HG02623 (cell line): Measurements from ENCODE around the gene RBFA.

Source experiments
- ATAC-seq: cut with Tn5 transposase; IDR thresholded peaks from one replicate; pipeline ENCODE4 v1.9.1; 2021; ENCODE audit warnings: moderate library complexity; ENCODE audit not compliant: unreplicated experiment

The RBFA gene

DNA sequence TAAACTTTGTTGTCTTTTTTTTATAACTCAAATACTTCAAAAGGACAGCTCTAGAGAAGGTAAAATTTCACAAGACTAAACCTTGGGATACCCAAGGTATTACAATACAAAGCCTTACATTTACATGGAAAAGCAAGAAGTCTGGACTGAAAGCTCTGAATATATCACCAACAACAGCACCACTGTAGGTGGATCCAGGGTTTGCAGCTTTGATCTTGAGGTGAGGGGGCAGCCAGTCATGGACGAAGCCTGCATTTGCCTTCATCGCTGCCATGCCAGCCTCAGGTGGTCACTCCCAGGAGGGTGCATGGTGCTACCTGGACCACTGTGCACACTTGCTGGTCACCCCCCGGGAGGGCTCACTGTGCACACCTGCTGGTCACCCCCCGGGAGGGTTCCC, 36.6 kb downstream of the RBFA start:
- no peak for ATAC-seq

DNA sequence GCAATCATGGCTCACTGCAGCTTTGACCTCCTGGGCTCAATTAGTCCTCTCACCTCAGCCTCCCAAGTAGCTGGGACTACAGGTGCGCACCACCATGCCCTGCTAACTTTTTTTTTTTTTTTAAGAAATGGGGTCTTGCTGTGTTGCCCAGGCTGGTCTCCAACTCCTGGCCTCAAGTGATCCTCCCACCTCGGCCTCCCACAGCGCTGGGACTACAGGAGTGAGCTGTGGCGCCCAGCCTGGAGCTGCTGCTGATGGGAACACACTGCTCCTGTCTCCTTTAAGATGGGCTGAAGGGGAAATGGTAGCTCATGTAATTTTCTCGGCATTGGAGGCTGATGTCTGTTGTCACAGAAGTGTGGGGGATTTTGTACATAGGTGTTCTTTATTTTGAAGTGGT, 39.9 kb downstream of the RBFA start:
- no peak for ATAC-seq

DNA sequence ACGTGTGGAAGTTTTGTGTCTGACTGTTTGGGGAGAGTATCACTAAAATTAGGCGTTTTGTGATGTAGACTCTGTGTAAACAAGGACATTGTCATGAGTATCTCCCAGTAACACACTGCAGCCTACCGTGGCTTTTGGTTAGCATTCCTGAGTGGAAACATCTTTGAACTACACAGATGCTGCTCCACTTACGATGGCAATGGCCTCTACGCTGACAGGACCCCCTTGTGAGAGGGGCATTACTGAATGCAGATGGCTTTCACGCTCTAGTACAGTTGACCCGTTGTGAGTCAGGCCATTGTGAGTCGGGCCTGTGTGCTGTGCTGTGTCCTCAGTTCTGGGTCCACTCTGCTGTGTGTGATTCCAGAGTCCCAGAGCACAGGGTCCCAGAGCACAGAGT, 40.5 kb downstream of the RBFA start:
- no peak for ATAC-seq

DNA sequence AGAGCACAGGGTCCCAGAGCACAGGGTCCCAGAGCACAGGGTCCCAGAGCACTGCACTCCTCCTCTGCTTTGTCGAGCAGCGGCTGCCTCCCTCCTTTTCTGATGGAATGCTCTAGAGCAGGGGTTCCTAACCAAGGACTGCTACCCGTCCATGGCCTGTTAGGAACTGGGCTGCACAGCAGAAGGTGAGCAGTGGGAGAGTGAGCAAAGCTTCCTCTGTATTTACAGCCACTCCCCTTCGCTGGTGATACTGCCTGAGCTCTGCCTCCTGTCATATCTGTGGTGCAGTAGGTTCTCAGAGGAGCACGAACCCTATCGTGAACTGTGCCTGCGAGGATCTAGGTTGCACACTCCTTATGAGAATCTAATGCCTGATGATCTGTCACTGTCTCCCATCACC, 41.7 kb downstream of the RBFA start:
- ATAC-seq, result no peak

DNA sequence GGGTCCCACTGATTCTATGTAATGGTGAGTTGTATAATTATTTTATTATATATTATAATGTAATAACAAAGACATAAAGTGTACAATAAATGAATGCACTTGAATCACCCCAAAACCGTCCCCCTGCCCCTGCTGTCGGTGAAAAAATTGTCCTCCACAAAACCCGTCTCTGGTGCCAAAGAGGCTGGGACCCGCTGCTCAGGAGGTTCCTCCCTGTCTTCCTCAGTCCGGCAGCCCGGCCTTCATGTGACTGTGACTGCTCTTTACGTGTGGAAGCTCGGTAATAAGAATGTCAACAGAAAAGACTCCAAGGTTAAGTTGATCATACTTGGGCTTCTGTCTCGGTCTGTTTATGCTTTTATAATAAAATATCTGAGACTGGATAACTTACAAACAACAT, 42.1 kb downstream of the RBFA start:
- ATAC-seq, result no peak

DNA sequence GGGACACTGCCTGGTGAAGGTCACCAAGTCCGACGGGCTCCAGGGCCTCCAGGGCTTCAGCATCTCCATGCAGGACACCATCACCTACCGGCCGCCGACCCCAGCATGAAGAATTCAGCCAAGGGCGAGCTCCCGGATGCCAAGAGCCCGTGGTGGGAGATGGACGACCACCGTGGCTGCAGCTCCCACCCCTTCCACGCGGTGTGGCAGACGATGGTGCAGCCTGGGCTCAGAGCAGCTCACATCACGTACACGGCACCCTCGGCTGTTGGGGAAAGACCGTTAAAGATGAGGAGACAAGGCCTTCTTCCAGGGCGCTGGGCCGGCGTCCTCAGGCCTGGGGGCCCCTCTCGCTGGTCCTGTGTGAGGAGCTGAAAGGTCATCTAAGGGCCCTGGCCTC, 43.6 kb downstream of the RBFA start:
- ATAC-seq, result no peak
